Stimulated activated CD8-positive, alpha-beta memory T cell treated with anti-CD3 and anti-CD28 coated beads, Interleukin-12 subunit alpha, Interleukin-12 subunit beta, amount 100 ng/mL, for 1 hour (primary cell): Measurements from ENCODE around the gene SLC3A2.
"Not testable (repeated sequence)": the region's sequence is repeated elsewhere in the genome, so short reads cannot be mapped to it uniquely, and the experiment has no call there.

ENCODE experiments used
- DNase-seq: peaks from one replicate; pipeline ENCODE4 v3.0.0-alpha.2; 2020; ENCODE audit warnings: low read depth

The SLC3A2 gene

DNA sequence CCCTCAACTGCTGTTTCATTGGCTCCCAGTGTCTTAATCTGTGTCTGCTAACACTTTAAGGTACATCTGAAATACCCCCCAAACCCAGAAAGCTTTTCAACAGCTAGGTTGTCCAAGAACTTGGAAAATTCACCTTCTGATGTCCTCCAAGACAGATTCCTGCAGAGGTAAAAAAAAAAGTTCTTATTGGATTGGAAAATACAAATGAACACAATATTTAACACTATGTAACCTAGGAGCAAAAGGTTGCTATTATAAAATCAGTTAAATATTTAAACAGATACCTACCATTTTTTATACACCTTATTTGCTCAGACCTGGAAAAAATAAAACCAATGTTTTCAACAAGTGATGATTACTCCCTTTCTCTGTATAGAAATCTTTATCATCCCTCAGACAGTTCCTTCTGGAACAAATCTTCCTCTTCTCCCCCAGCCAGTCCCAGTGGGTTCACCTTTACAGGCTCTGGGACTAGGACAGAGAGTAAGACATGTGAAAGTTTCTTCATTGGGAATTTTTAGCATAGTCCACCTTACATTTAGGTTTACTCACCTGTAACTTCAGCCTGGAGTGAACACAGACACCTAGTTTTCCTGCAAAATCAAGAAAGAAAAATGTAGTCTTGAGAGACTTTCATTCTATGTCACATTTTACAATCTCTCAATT is 28.0 kb upstream of the SLC3A2 start:
- no peak for DNase-seq

DNA sequence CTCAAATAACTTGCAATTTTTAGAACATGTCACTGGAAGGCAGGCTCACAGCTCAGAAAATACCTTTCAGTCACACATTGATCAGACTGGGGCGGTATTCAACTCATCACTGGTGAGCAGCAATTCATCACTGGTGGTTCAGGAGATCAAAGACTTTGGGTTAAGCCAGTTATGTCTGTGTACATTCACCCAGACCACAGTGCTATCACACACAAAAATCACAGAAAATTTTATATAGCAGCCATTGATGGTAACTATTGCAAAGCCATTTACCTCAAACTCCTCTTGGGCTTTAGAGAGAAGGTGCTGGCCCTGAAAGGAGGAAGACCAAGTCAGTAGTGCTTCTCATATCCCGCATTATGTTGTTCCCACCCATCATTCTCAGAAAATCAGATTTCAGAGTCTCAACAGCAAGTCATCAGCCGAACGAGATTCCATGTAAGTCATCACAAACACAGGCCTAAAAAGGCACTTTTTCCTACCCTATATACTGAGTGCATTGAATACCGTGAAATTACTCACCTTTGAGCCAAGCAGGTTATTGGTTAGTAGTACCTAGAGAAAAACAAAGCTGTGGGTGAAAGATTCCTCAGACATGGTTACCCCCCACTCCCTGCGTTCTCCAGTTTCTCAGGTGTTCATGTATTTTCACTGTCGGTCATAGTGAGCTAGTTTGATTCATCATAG is 27.3 kb upstream of the SLC3A2 start:
- no peak for DNase-seq

DNA sequence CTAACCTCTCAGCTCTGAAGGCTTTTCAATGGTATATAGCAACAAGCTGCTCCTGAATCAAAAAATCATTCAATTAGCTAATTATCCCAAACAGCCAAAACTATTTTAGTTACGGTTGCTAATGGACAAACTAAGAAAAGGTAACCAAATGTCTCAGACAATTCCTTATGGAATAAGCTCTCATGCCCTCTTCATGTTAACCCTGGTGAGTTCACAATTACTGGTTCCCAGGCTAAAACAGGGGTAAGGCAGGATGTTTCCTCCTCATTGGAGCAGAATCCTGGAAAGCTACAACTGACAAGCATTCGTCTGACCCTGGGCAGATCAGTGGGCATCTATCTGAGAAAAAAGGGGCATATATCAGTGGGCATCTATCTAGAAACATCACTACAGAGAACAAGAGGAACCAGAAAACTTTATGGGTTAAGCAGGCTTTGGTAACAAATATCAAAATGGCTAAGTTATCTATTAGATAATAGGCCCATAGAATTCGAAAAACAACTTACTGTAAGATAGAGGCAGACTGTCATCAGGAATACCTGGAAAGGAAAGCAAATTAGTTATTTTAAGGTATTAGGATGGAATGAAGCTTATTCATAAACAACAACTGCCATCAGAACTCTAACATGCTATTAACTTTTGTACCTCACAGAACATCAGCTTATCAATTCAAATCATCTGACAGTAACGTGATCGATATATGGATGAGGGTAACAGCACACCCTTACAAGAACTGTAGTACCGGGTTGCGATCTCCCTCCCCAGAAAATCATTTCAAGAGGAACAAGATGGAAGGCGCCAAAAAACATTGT is 26.5 kb upstream of the SLC3A2 start:
- DNase-seq: no peak

GRCh38 chr11:62854825-62855570 is 25.7 kb upstream of the SLC3A2 start:
- DNase-seq: no peak

GRCh38 chr11:62855571-62856332 is 24.9 kb upstream of the SLC3A2 start:
- DNase-seq: peak; percentile 97

GRCh38 chr11:62856333-62856895 is 24.3 kb upstream of the SLC3A2 start:
- no peak for DNase-seq

GRCh38 chr11:62857541-62857982 is 23.1 kb upstream of the SLC3A2 start:
- no peak for DNase-seq

DNA sequence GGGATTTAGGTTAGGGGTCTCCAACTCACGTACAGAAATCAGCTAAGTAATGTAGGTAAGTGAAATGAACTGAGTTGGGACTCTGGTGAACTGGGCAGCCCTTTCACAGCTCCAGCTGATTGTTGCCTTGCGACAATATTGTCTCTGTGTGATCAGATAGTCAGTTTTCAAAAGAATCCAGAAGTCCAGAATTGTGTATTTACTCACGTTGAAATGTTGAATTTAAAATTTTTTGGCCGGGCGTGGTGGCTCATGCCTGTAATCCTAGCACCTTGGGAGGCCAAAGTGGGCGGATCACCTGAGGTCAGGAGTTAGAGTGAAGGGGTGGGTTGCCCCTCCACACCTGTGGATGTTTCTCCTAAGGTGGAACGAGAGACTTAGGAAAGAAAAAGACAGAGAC is 22.5 kb upstream of the SLC3A2 start:
- no peak for DNase-seq

DNA sequence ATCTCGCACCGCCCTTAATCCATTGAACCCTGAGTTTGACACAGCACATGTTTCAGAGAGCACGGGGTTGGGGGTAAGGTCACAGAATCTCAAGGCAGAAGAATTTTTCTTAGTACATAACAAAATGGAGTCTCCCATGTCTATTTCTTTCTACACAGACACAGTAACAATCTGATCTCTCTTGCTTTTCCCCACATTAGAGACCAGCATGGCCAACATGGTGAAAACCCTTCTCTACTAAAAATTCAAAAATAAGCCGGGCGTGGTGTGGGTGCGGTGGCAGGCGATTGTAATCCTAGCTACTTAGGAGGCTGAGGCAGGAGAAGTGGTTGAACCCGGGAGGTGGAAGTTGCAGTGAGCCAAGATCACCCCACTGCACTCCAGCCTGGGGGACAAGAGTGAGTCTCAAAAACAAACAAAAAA is 21.4 kb upstream of the SLC3A2 start:
- DNase-seq: not testable (repeated sequence)

GRCh38 chr11:62860835-62861563 is 19.7 kb upstream of the SLC3A2 start:
- no peak for DNase-seq

GRCh38 chr11:62861564-62862192 is 19.0 kb upstream of the SLC3A2 start:
- DNase-seq: not testable (repeated sequence)

GRCh38 chr11:62863687-62864335 is 16.9 kb upstream of the SLC3A2 start:
- no peak for DNase-seq

- DNase-seq: no peak
These were observed 15.1 kb upstream of the SLC3A2 start for GRCh38 chr11:62865635-62866034.

- DNase-seq: no peak
These were observed 5.8 kb upstream of the SLC3A2 start for GRCh38 chr11:62874851-62875250.

GRCh38 chr11:62875698-62876478 is 4.8 kb upstream of the SLC3A2 start:
- DNase-seq: no peak

DNA sequence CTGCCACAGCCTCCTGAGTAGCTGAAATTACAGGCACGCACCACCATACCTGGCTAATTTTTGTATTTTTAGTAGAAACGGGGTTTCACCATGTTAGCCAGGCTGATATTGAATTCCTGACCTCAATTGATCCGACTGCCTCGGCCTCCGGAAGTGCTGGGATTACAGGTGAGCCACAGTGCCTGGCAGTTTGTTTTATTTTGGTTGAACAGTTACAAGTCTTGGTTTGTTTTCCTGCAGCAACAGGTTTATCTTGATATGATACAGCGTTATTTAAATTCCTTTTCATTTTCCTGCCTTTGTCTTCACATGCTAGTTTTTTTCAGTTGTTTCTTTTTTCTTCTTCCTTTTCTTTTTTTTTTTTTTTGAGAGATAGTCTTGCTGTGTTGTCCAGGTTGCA is 4.0 kb upstream of the SLC3A2 start:
- no peak for DNase-seq

DNA sequence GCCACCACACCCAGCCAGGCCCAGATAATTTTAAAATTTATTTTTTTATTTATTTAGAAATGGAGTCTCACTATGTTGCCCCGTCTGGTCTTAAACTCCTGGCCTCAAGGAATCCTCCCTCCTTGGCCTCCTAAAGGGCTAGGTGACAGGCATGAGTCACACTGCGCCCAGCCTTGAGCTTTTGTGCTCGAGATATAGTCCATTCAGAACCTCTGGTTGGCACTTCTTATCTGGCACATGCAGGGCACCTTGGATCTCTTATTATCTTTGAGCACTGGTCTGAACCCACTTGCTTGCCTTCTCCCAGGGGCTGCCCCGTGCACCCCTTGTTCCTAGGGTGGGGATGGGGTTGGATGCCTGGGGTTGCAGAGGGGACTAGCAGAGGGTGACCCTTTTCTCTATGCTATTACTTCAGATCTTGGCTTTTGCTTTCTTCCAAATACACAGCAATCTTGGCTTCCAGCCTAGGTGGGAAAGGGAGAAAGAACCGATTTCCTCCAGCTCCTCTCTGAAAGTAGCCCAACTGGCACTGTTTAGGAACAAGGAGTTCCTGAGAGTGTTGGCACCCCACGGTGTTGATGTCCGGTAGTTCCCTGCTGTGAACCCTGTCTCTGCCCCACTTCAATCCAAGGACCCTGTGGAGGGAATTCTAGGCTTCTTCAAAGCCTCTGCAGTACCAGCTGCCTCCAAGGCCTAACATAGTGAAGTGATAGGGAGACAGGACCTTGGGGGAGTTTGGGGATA is 1.3 kb upstream of the SLC3A2 start:
- DNase-seq: no peak
